Right lobe of liver (tissue), 6 donors: Measurements from ENCODE around the gene LCP1. TPM values are rescaled to one million over a fixed set of nuclear protein-coding genes. Genes with fewer than 3 reads are reported as not detected.
A peak's percentile ranks its signal among the peaks of the same experiment; 100 is the strongest.

Experiments
- ATAC-seq, 4 donors: fragments of 200-7000 bp; cut with Tn5 transposase; one replicate each; pipeline ENCODE4 v1.9.1; 2020; ENCODE audit warnings: mild to moderate bottlenecking in 4 of 4, moderate library complexity in 4 of 4
- DNase-seq, 3 donors: peaks; one replicate each; pipeline ENCODE4 v3.0.0-alpha.2; 2020
- H3K27ac ChIP-seq, 3 donors: fragments of 200-600 bp; one replicate each; pipeline ENCODE4 v1.8.0; 2022
- H3K27me3 ChIP-seq, 2 donors: fragments of 200-600 bp; one replicate each; pipeline ENCODE4 v1.8.0; 2022
- H3K36me3 ChIP-seq, 4 donors: fragments of 200-600 bp; sonication (generic) in 1 of 4; one replicate each; pipeline versions ENCODE4 v1.5.1 to v1.8.0; 2017 to 2022; ENCODE audit warnings: control low read depth in 1 of 4
- H3K4me1 ChIP-seq, 4 donors: fragments of 200-600 bp; sonication (generic) in 1 of 4; one replicate each; pipeline versions ENCODE4 v1.5.1 to v1.8.0; 2017 to 2022; ENCODE audit warnings: control low read depth in 1 of 4
- H3K4me3 ChIP-seq, 3 donors: fragments of 200-600 bp; one replicate each; pipeline ENCODE4 v1.8.0; 2022
- H3K9me3 ChIP-seq, 4 donors: fragments of 200-600 bp; sonication (generic) in 1 of 4; one replicate each; pipeline versions ENCODE4 v1.5.1 to v1.8.0; 2017 to 2022; ENCODE audit warnings: control low read depth in 1 of 4
- POLR2A ChIP-seq: fragments of 450-650 bp; IDR thresholded peaks from one replicate; pipeline ENCODE4 v1.6.1; 2017; ENCODE audit warnings: antibody characterized with exemption, mild to moderate bottlenecking
- WGBS: methylation state at CpG from one replicate; pipeline ENCODE4 v1.1.6; 2018; ENCODE audit warnings: low coverage, low lambda C conversion rate; ENCODE audit not compliant: insufficient coverage; ENCODE audit errors: missing lambda C conversion rate; 5-methylcytosine and 5-hydroxymethylcytosine counted together
- intact Hi-C, 2 donors: fragments of 100-400 bp; cut with DNase I; formaldehyde crosslinking; loops; one replicate each; pipeline versions ENCODE4 v1.11.2 to v1.14.1; 2022
- total RNA-seq, 6 experiments: library from RNA; depleted of rRNA in 2 of 6; stranded (reverse); fragments of >200 nt in 2 of 6; fragmentation: NEBNext Ultra II Directional in 3 of 6; extraction: Animal tissue kit (Norgen Biotek cat#: 25700) in 3 of 6; gene quantifications; one replicate each; pipeline versions ENCODE4 v1.1.0 to v1.2.4, GENCODE V29; 2016 to 2023
- TF ChIP-seq, protein P1 (sequence below), 4 donors: fragments of 200-600 bp in 3 of 4; fragments of 450-650 bp in 1 of 4; IDR thresholded peaks; one replicate each; pipeline versions ENCODE4 v1.5.1 to v1.8.0; 2016 to 2022; ENCODE audit warnings: antibody characterized with exemption in 4 of 4, mild to moderate bottlenecking in 2 of 4
- donor health status: DM: no; HTN: yes; CAD: no.
- donor health status: DM: no; HTN: no; CAD: no.
- donor health status: DM: no; HTN: no; CAD: no.
- donor health status: DM: no; HTN: yes; CAD: no.
- donor health status: DM: no; HTN: yes; CAD: no.

Gene LCP1
- total RNA-seq, 6 experiments from 2014 or later, result 19.7 to 58.1 (median 22.8) TPM

DNA sequence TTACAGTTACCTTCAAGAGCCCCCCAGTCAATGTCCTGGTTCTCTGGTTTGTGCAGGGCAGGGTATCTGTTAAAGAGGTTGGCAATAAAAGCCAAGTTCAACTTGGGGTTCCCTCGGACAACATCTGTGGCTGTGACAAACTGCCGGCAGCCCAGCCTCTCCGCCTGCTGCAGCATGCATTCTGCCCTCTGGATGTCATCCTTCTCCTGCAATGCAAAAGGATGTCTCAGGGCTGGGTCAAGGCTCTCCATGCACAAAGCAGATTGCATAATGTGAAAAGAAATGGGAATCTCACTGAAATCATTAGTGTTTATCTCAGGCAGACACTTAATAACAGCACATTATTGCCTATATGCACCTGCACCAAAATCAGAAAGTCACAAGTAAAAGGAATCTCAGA, 35.1 kb downstream of the LCP1 start:
- WGBS, result 32% methylated on average over 3 of the region's 3 CpGs
- peaks cover 0 to 4% (median 2%) of the 10 kb centered on the region in 4 donors for H3K36me3 ChIP-seq
- peak in 2 of 3 donors; percentile 41 to 63 for DNase-seq
- ATAC-seq, result peak; percentile 68 to 85 (median 73)
- H3K27ac ChIP-seq, result no peak overlapping the region
- no peaks in the 10 kb centered on the region for H3K27me3 ChIP-seq
- H3K9me3 ChIP-seq, result no peaks in the 10 kb centered on the region
- intact Hi-C loops, result no loop called here
- no peak for TF ChIP-seq POLR2A
- TF ChIP-seq, protein P1, sequence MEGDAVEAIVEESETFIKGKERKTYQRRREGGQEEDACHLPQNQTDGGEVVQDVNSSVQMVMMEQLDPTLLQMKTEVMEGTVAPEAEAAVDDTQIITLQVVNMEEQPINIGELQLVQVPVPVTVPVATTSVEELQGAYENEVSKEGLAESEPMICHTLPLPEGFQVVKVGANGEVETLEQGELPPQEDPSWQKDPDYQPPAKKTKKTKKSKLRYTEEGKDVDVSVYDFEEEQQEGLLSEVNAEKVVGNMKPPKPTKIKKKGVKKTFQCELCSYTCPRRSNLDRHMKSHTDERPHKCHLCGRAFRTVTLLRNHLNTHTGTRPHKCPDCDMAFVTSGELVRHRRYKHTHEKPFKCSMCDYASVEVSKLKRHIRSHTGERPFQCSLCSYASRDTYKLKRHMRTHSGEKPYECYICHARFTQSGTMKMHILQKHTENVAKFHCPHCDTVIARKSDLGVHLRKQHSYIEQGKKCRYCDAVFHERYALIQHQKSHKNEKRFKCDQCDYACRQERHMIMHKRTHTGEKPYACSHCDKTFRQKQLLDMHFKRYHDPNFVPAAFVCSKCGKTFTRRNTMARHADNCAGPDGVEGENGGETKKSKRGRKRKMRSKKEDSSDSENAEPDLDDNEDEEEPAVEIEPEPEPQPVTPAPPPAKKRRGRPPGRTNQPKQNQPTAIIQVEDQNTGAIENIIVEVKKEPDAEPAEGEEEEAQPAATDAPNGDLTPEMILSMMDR (IDR thresholded peaks at IDR 0.05), result peak; percentile 47 to 67 (median 56)
- H3K4me3 ChIP-seq, result no peak overlapping the region
- peaks cover 0 to 25% (median 12%) of the 10 kb centered on the region in 4 donors for H3K4me1 ChIP-seq

DNA sequence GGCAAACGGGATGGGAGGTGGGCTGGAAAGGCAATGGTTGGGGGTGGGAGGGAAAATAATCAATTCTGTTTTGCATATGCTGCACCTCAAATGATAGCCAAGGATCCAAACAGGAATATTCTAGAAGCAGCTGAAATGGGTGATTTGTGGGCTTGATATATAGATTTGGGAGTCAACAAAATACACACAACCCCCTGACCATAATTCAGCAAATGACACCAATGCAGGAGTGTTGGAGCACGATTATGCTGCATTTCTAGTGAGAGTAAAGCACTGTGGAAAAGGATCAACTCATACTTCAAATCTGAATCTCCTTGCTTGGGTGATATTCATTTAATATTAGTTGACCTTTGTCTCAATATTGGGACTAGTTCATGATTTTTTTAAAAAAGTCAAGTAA, 36.0 kb downstream of the LCP1 start:
- ATAC-seq (no peak), DNase-seq (no peak)
- intact Hi-C loops, result no loop called here
- Histone ChIP-seq H3K36me3 (peaks cover 0 to 4% (median 0%) of the 10 kb centered on the region in 4 donors), H3K9me3 (no peaks in the 10 kb centered on the region), H3K4me3 (no peak overlapping the region), H3K27ac (no peak overlapping the region), H3K27me3 (no peaks in the 10 kb centered on the region), H3K4me1 (peaks cover 0 to 28% (median 14%) of the 10 kb centered on the region in 4 donors)
- 34% methylated on average over 2 of the region's 2 CpGs for WGBS
- TF ChIP-seq, protein P1 (IDR thresholded peaks at IDR 0.05), result no peak
- TF ChIP-seq POLR2A, result no peak

DNA sequence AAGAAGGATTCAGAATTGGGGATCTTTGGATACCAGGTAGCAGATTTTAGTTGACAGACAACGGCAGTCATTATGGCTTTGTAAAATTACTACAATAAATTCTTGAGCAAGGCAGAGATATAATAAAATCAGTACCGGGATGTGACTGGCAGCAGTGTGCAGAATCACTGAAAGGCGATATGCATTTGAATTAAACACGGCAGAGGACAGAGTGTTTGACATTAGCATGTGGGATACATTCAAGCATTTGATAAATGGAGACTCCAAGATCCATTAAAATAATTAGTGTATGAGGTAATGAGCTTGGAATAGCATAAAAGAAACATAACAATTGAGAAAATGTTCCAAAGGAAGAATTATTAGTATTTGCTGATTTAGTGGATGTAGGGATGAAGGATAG, 36.8 kb downstream of the LCP1 start:
- H3K4me3 ChIP-seq, result no peak overlapping the region
- intact Hi-C loops, result no loop called here
- no peak overlapping the region for H3K27ac ChIP-seq
- no peak for ATAC-seq
- TF ChIP-seq, protein P1 (IDR thresholded peaks at IDR 0.05), result no peak
- TF ChIP-seq POLR2A, result no peak
- no peaks in the 10 kb centered on the region for H3K9me3 ChIP-seq
- peaks cover 0 to 4% (median 0%) of the 10 kb centered on the region in 4 donors for H3K36me3 ChIP-seq
- WGBS, result 88% methylated on average over 4 of the region's 4 CpGs
- no peak for DNase-seq
- no peaks in the 10 kb centered on the region for H3K27me3 ChIP-seq
- peaks cover 0 to 28% (median 14%) of the 10 kb centered on the region in 4 donors for H3K4me1 ChIP-seq

DNA sequence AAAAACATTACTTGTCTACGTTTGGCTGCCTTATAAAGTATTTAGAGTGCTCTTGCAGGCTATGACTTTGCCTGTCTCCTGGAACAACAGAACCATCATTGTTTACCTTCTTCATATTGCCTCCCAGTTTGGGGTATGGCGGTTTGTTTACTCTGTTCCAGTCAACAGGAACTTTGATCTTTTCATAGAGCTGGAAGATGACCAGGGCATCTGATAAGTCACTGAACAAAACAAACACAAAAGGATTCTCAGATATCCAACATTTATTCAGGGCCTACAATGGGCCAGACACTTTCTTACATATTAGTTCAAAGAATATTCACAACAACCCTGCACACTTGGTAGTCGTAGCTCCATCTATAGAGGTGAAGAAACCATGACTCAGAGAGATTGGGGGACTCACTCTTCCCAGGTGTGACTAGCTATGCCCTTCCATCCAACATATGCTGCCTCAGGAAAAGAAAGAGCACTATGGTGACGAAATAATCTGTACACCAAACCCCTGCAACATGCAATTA, 38.7 kb downstream of the LCP1 start:
- H3K36me3 ChIP-seq, result no peaks in the 10 kb centered on the region
- peak overlapping the region in 1 of 3 donors; percentile 5 for H3K4me3 ChIP-seq
- peak in 1 of 3 donors; percentile 66 for DNase-seq
- TF ChIP-seq, protein P1 (IDR thresholded peaks at IDR 0.05), result no peak
- TF ChIP-seq POLR2A, result no peak
- H3K9me3 ChIP-seq, result no peaks in the 10 kb centered on the region
- intact Hi-C loops, result no loop called here
- ATAC-seq, result peak; percentile 86 to 89 (median 88)
- H3K27ac ChIP-seq, result peak overlapping the region; percentile 16 to 84 (median 81)
- peaks cover 0 to 35% (median 14%) of the 10 kb centered on the region in 4 donors for H3K4me1 ChIP-seq
- H3K27me3 ChIP-seq, result no peaks in the 10 kb centered on the region
- WGBS, result 24% methylated on average over 4 of the region's 4 CpGs
